SK-N-SH treated with all-trans-retinoic acid at 6 μM for 48 hours (cell line): ENCODE results near the gene NTMT1.

Experiments
- CREB5 ChIP-seq: fragments of 250-450 bp; sonication (Bioruptor Pico); IDR thresholded peaks from 2 replicates; pipeline ENCODE4 v1.5.1; 2020; ENCODE audit warnings: low read depth, mild to moderate bottlenecking, moderate library complexity
- CSDC2 ChIP-seq: fragments of 250-450 bp; sonication (Bioruptor Pico); IDR thresholded peaks from 2 replicates; pipeline ENCODE4 v1.5.0; 2020; ENCODE audit warnings: mild to moderate bottlenecking, moderate library complexity
- GLIS3 ChIP-seq: fragments of 250-450 bp; sonication (Bioruptor Pico); IDR thresholded peaks from 2 replicates; pipeline ENCODE4 v1.5.0; 2020; ENCODE audit warnings: mild to moderate bottlenecking, moderate library complexity
- SNAI2 ChIP-seq: fragments of 250-450 bp; sonication (Bioruptor Pico); IDR thresholded peaks from 2 replicates; pipeline ENCODE4 v1.5.0; 2020; ENCODE audit warnings: mild to moderate bottlenecking, moderate library complexity
- TSHZ2 ChIP-seq: fragments of 250-450 bp; sonication (Bioruptor Pico); IDR thresholded peaks from 2 replicates; pipeline ENCODE4 v1.5.0; 2020; ENCODE audit warnings: mild to moderate bottlenecking, moderate library complexity
- ZFP30 ChIP-seq: fragments of 450-650 bp; formaldehyde crosslinking; IDR thresholded peaks from 2 replicates; pipeline ENCODE4 v1.5.0; 2022; ENCODE audit warnings: mild to moderate bottlenecking, moderate library complexity

GRCh38 chr9:129609486-129610212 lies 16.3 kb upstream of the NTMT1 start:
- TF ChIP-seq TSHZ2 (CRISPR knock-in tag) (no peak), SNAI2 (CRISPR knock-in tag) (no peak), GLIS3 (CRISPR knock-in tag) (no peak), ZFP30 (CRISPR knock-in tag) (no peak), CSDC2 (CRISPR knock-in tag) (no peak), CREB5 (no peak)
